ENCODE data around the gene WWC2. TPM values are rescaled to one million over a fixed set of nuclear protein-coding genes. Genes with fewer than 3 reads are reported as not detected.

WWC2 gene
- total RNA-seq, 2 experiments from 2014 or later = not detected

GRCh38 chr4:183057255-183057654, 41.8 kb upstream of the WWC2 start:
- CTCF ChIA-PET (ENCODE audit: unreplicated experiment) = interaction anchor here (0.6 kb wide), 1 partner anchor 1019 kb away, joined by 3 read pairs; no protein-coding TSS in a partner anchor
- BruUV-seq (replicated peaks) = no TSS peak
- no peaks in the 10 kb centered on the region for H3K9me3 ChIP-seq (ENCODE audit: low read length)
- no peaks in the 10 kb centered on the region for H3K79me2 ChIP-seq (ENCODE audit: insufficient read depth, low read depth, low read length)
- H4K20me1 ChIP-seq (ENCODE audit: insufficient read depth, low read length) = no peaks in the 10 kb centered on the region
- H3K9me2 ChIP-seq (ENCODE audit: insufficient read depth, low read length) = no peaks in the 10 kb centered on the region
- no peak for DNase-seq (ENCODE audit: low spot score)
- H3K36me3 ChIP-seq (ENCODE audit: insufficient read depth, low read length) = no peaks in the 10 kb centered on the region
- no peak overlapping the region for H2AFZ ChIP-seq (ENCODE audit: low read length)
- no peaks in the 10 kb centered on the region for H3K4me1 ChIP-seq (ENCODE audit: insufficient read depth, low read length, poor library complexity, severe bottlenecking)
- no peak overlapping the region for H3K4me3 ChIP-seq (ENCODE audit: low read depth, low read length, poor library complexity, severe bottlenecking)
- POLR2A ChIA-PET = interaction anchor here (0.7 kb wide), 1 partner anchor 84 kb away, joined by 3 read pairs; no protein-coding TSS in a partner anchor
- H3K4me2 ChIP-seq (ENCODE audit: low read length) = no peak overlapping the region
- intact Hi-C loops (cut with micrococcal nuclease; ENCODE audit: unreplicated experiment) = no loop called here
- TF ChIP-seq EZH2phosphoT487 (IDR thresholded peaks at IDR 0.05; ENCODE audit: borderline replicate concordance, low read depth, low read length) (no peak), CTCF (conservative IDR thresholded peaks at IDR 0.05; ENCODE audit: low read length) (no peak)
- H3K27ac ChIP-seq (ENCODE audit: low read depth, low read length, poor library complexity, severe bottlenecking) = no peak overlapping the region

- Histone ChIP-seq H3K27ac (ENCODE audit: low read depth, low read length, poor library complexity, severe bottlenecking) (no peak overlapping the region), H4K20me1 (ENCODE audit: insufficient read depth, low read length) (no peaks in the 10 kb centered on the region), H3K9me3 (ENCODE audit: low read length) (no peaks in the 10 kb centered on the region), H3K4me3 (ENCODE audit: low read depth, low read length, poor library complexity, severe bottlenecking) (no peak overlapping the region), H3K9me2 (ENCODE audit: insufficient read depth, low read length) (no peaks in the 10 kb centered on the region), H3K36me3 (ENCODE audit: insufficient read depth, low read length) (no peaks in the 10 kb centered on the region), H3K4me2 (ENCODE audit: low read length) (no peak overlapping the region), H2AFZ (ENCODE audit: low read length) (no peak overlapping the region), H3K4me1 (ENCODE audit: insufficient read depth, low read length, poor library complexity, severe bottlenecking) (no peaks in the 10 kb centered on the region), H3K79me2 (ENCODE audit: insufficient read depth, low read depth, low read length) (no peaks in the 10 kb centered on the region)
- POLR2A ChIA-PET = no interaction called here
- DNase-seq (ENCODE audit: low spot score) = no peak
- BruUV-seq (replicated peaks) = no TSS peak
- no peak for TF ChIP-seq EZH2phosphoT487 (IDR thresholded peaks at IDR 0.05; ENCODE audit: borderline replicate concordance, low read depth, low read length)
- no peak for TF ChIP-seq CTCF (conservative IDR thresholded peaks at IDR 0.05; ENCODE audit: low read length)
- intact Hi-C loops (cut with micrococcal nuclease; ENCODE audit: unreplicated experiment) = no loop called here
- CTCF ChIA-PET (ENCODE audit: unreplicated experiment) = no interaction called here
Observed at GRCh38 chr4:183059797-183060196, 39.3 kb upstream of the WWC2 start.

GRCh38 chr4:183068502-183068901, 30.6 kb upstream of the WWC2 start:
- H2AFZ ChIP-seq (ENCODE audit: low read length) = no peak overlapping the region
- ChIA-PET CTCF (ENCODE audit: unreplicated experiment) (no interaction called here), POLR2A (no interaction called here)
- H3K9me3 ChIP-seq (ENCODE audit: low read length) = no peaks in the 10 kb centered on the region
- H3K4me3 ChIP-seq (ENCODE audit: low read depth, low read length, poor library complexity, severe bottlenecking) = no peak overlapping the region
- no peaks in the 10 kb centered on the region for H3K36me3 ChIP-seq (ENCODE audit: insufficient read depth, low read length)
- BruUV-seq (replicated peaks) = no TSS peak
- intact Hi-C loops (cut with micrococcal nuclease; ENCODE audit: unreplicated experiment) = no loop called here
- H3K79me2 ChIP-seq (ENCODE audit: insufficient read depth, low read depth, low read length) = no peaks in the 10 kb centered on the region
- no peak for TF ChIP-seq CTCF (conservative IDR thresholded peaks at IDR 0.05; ENCODE audit: low read length)
- TF ChIP-seq EZH2phosphoT487 (IDR thresholded peaks at IDR 0.05; ENCODE audit: borderline replicate concordance, low read depth, low read length) = no peak
- no peak overlapping the region for H3K4me2 ChIP-seq (ENCODE audit: low read length)
- no peak for DNase-seq (ENCODE audit: low spot score)
- H3K27ac ChIP-seq (ENCODE audit: low read depth, low read length, poor library complexity, severe bottlenecking) = no peak overlapping the region
- H3K9me2 ChIP-seq (ENCODE audit: insufficient read depth, low read length) = no peaks in the 10 kb centered on the region
- H4K20me1 ChIP-seq (ENCODE audit: insufficient read depth, low read length) = no peaks in the 10 kb centered on the region
- no peaks in the 10 kb centered on the region for H3K4me1 ChIP-seq (ENCODE audit: insufficient read depth, low read length, poor library complexity, severe bottlenecking)
